ENCODE measurements around the gene FZR1. TPM values are rescaled to one million over a fixed set of nuclear protein-coding genes. Genes with fewer than 3 reads are reported as not detected.

Gene FZR1
- total and polyA plus RNA-seq, 9 donors, result 3.9 to 54.9 (median 44.6) TPM

- intact Hi-C loops (cut with DNase I), result no loop called here
- peak in 1 of 5 donors; percentile 31 for DNase-seq
- Histone ChIP-seq H3K4me3 (no peak overlapping the region), H3K36me3 (no peaks in the 10 kb centered on the region), H3K27ac (no peak overlapping the region), H3K27me3 (no peaks in the 10 kb centered on the region), H3K9me3 (no peaks in the 10 kb centered on the region), H3K4me1 (ENCODE audit: insufficient read depth) (no peaks in the 10 kb centered on the region)
- 90 to 92% (median 90%) methylated on average over 35 to 40 of the region's 40 CpGs for WGBS, 3 donors
- TF ChIP-seq CTCF (IDR thresholded peaks at IDR 0.05) (no peak), EP300 (IDR thresholded peaks at IDR 0.05) (no peak), POLR2A (IDR thresholded peaks at IDR 0.05) (no peak)
Measured at GRCh38 chr19:3522421-3523360, 16.6 kb downstream of the FZR1 start.

DNA sequence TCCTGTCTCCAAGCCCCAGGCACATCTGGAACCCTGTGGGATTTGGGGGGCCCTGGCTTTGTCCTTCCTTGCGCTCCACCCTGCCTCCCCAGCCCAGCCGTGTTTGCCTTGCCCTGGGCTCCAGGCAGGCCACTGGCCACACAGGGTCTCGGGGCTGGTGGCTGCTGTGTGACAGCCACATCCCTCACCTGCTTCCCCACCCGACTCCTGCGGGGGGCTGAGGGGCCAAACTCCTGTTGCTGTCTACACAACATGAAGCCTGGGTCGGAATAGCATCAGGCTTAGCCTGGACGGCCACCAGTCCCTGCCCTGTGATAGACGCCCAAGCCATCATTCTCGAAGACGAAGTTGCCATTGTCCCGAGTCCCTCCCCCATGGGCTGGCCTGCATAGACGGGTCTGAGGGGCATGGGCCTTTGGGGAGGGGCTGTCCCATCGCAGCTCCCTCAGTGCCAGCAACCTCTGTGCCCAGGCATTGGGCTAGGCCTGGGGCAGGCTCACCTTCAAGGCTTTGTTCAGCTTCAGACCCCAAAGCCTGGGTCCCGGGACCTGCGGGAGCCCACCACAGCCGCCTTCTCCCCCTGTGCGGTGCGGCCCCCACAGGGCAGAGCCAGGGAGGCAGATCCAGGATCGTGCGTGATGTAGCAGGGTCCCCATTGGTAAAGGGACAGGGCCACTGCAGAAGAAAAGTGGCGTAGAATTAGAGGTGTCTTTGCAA is 17.4 kb downstream of the FZR1 start:
- H3K4me1 ChIP-seq (ENCODE audit: insufficient read depth), result no peaks in the 10 kb centered on the region
- no peak overlapping the region for H3K4me3 ChIP-seq
- TF ChIP-seq EP300 (IDR thresholded peaks at IDR 0.05), result no peak
- no peak for TF ChIP-seq POLR2A (IDR thresholded peaks at IDR 0.05)
- no peak for TF ChIP-seq CTCF (IDR thresholded peaks at IDR 0.05)
- H3K9me3 ChIP-seq, result no peaks in the 10 kb centered on the region
- intact Hi-C loops (cut with DNase I), result no loop called here
- H3K27me3 ChIP-seq, result no peaks in the 10 kb centered on the region
- H3K27ac ChIP-seq, result no peak overlapping the region
- 83 to 87% (median 86%) methylated on average over 21 of the region's 21 CpGs for WGBS, 3 donors
- no peaks in the 10 kb centered on the region for H3K36me3 ChIP-seq
- no peak for DNase-seq

- TF ChIP-seq POLR2A (IDR thresholded peaks at IDR 0.05) (no peak), CTCF (IDR thresholded peaks at IDR 0.05) (no peak), EP300 (IDR thresholded peaks at IDR 0.05) (no peak)
- WGBS, 3 donors, result 87 to 88% (median 87%) methylated on average over 33 of the region's 33 CpGs
- H3K4me1 ChIP-seq (ENCODE audit: insufficient read depth), result no peaks in the 10 kb centered on the region
- no peaks in the 10 kb centered on the region for H3K9me3 ChIP-seq
- H3K36me3 ChIP-seq, result no peaks in the 10 kb centered on the region
- no peaks in the 10 kb centered on the region for H3K27me3 ChIP-seq
- intact Hi-C loops (cut with DNase I), result no loop called here
- no peak for DNase-seq
- H3K27ac ChIP-seq, result no peak overlapping the region
- H3K4me3 ChIP-seq, result no peak overlapping the region
Measured at GRCh38 chr19:3524078-3524842, 18.1 kb downstream of the FZR1 start.

GRCh38 chr19:3524904-3525451 is 18.9 kb downstream of the FZR1 start:
- TF ChIP-seq POLR2A (IDR thresholded peaks at IDR 0.05), result no peak
- no peak for TF ChIP-seq CTCF (IDR thresholded peaks at IDR 0.05)
- TF ChIP-seq EP300 (IDR thresholded peaks at IDR 0.05), result no peak
- no peak overlapping the region for H3K4me3 ChIP-seq
- H3K9me3 ChIP-seq, result no peaks in the 10 kb centered on the region
- H3K4me1 ChIP-seq (ENCODE audit: insufficient read depth), result no peaks in the 10 kb centered on the region
- DNase-seq, result no peak
- intact Hi-C loops (cut with DNase I), result no loop called here
- no peak overlapping the region for H3K27ac ChIP-seq
- 89 to 94% (median 90%) methylated on average over 20 of the region's 20 CpGs for WGBS, 3 donors
- no peaks in the 10 kb centered on the region for H3K27me3 ChIP-seq
- H3K36me3 ChIP-seq, result no peaks in the 10 kb centered on the region

All from ovary (tissue), 9 donors.